PC-3 (cell line): ENCODE measurements around the gene UTP14C. TPM values are rescaled to one million over a fixed set of nuclear protein-coding genes. Genes with fewer than 3 reads are reported as not detected.
A peak's percentile ranks its signal among the peaks of the same experiment; 100 is the strongest.

ENCODE experiments used
- ATAC-seq: fragments of 200-7000 bp; cut with Tn5 transposase; 2 replicates; pipeline ENCODE4 v1.9.1; 2020; ENCODE audit warnings: mild to moderate bottlenecking, moderate library complexity
- BruUV-seq: library from RNA; stranded (reverse); fragments of 400-500 nt; replicated peaks from 2 replicates; lab custom pipeline; 2021; lab: Mats Ljungman, UMichigan
- CTCF ChIA-PET: fragments of 300-600 bp; sonication (Branson Sonifier 250); formaldehyde crosslinking; loops from one replicate; lab custom pipeline; 2022; ENCODE audit warnings: antibody characterized with exemption; lab: Charles Lee
- POLR2A ChIA-PET: fragments of 300-600 bp; sonication (Branson Sonifier 250); formaldehyde crosslinking; loops from one replicate; lab custom pipeline; 2022; ENCODE audit warnings: antibody characterized with exemption; ENCODE audit not compliant: unreplicated experiment; lab: Charles Lee
- DNase-seq: peaks from one replicate; pipeline ENCODE4 v3.0.0-alpha.2; 2015
- H2AFZ ChIP-seq: fragments of 300-600 bp; sonication (generic); 2 replicates; pipeline ENCODE4 v1.6.0; 2016; ENCODE audit warnings: antibody characterized with exemption, low read length
- H3F3A ChIP-seq: fragments of 300-600 bp; sonication (generic); one replicate; pipeline ENCODE4 v1.6.0; 2017; ENCODE audit warnings: antibody characterized with exemption, low read length, control low read depth, mild to moderate bottlenecking; ENCODE audit not compliant: unreplicated experiment
- H3K27ac ChIP-seq: fragments of 300-600 bp; sonication (generic); 2 replicates; pipeline ENCODE4 v1.5.1; 2016; ENCODE audit warnings: mild to moderate bottlenecking, low read length
- H3K27me3 ChIP-seq: fragments of 300-600 bp; sonication (generic); 2 replicates; pipeline ENCODE4 v1.6.1; 2016; ENCODE audit warnings: low read length, mixed read lengths
- H3K36me3 ChIP-seq: fragments of 300-600 bp; sonication (generic); 2 replicates; pipeline ENCODE4 v1.6.1; 2016; ENCODE audit warnings: low read depth, mixed run types, low read length, mixed read lengths
- H3K4me1 ChIP-seq: fragments of 300-600 bp; sonication (generic); 2 replicates; pipeline ENCODE4 v1.5.1; 2016; ENCODE audit warnings: low read length; ENCODE audit not compliant: insufficient read depth
- H3K4me2 ChIP-seq: fragments of 300-600 bp; sonication (generic); 2 replicates; pipeline ENCODE4 v1.6.0; 2016; ENCODE audit warnings: low read length
- H3K4me3 ChIP-seq: fragments of 300-600 bp; sonication (generic); 2 replicates; pipeline ENCODE4 v1.5.1; 2016; ENCODE audit warnings: mild to moderate bottlenecking, low read length, mixed read lengths
- H3K79me2 ChIP-seq: fragments of 300-600 bp; sonication (generic); 2 replicates; pipeline ENCODE4 v1.6.1; 2017; ENCODE audit warnings: low read length, mixed read lengths
- H3K9ac ChIP-seq: fragments of 300-600 bp; sonication (generic); 2 replicates; pipeline ENCODE4 v1.6.0; 2016; ENCODE audit warnings: mild to moderate bottlenecking, low read length
- H3K9me2 ChIP-seq: fragments of 300-600 bp; sonication (generic); replicated peaks from 2 replicates; pipeline ENCODE4 v1.6.1; 2016; ENCODE audit warnings: mixed run types, low read length, mixed read lengths
- H3K9me3 ChIP-seq: fragments of 300-600 bp; sonication (generic); 2 replicates; pipeline ENCODE4 v1.6.1; 2016; ENCODE audit warnings: low read length, mixed read lengths
- H4K20me1 ChIP-seq: fragments of 300-600 bp; sonication (generic); 2 replicates; pipeline ENCODE4 v1.6.1; 2016; ENCODE audit warnings: low read length, mixed read lengths
- CTCF ChIP-seq: fragments of 300-600 bp; sonication (generic); conservative IDR thresholded peaks from 2 replicates; pipeline ENCODE4 v1.5.1; 2017; ENCODE audit warnings: antibody characterized with exemption, low read depth, mild to moderate bottlenecking, low read length
- EZH2 ChIP-seq: fragments of 300-600 bp; sonication (generic); IDR thresholded peaks from one replicate; pipeline ENCODE4 v1.6.1; 2017; ENCODE audit warnings: antibody characterized with exemption, mild to moderate bottlenecking, low read length; ENCODE audit not compliant: unreplicated experiment
- EZH2phosphoT487 ChIP-seq: fragments of 300-600 bp; sonication (generic); IDR thresholded peaks from 2 replicates; pipeline ENCODE4 v1.6.1; 2018; ENCODE audit warnings: mild to moderate bottlenecking, antibody characterized with exemption, low read length, borderline replicate concordance
- intact Hi-C: fragments of 100-400 bp; cut with micrococcal nuclease; formaldehyde crosslinking; loops from 2 replicates; pipeline ENCODE4 v1.9.0; 2023
- total RNA-seq: library from RNA; depleted of rRNA; stranded (reverse); fragments of >200 nt; gene quantifications from 2 replicates; pipeline ENCODE4 v1.2.3, GENCODE V29; 2014

UTP14C gene
- total RNA-seq, 1 experiment from 2014 or later = 5.0 TPM

GRCh38 chr13:52006523-52007245, 17.8 kb upstream of the UTP14C start:
- no peak for DNase-seq
- intact Hi-C loops = no loop called here
- no peaks in the 10 kb centered on the region for H4K20me1 ChIP-seq
- no peak overlapping the region for H3K9ac ChIP-seq
- no peak overlapping the region for H3K4me3 ChIP-seq
- H3K9me2 ChIP-seq = no peaks in the 10 kb centered on the region
- TF ChIP-seq EZH2phosphoT487 (no peak), EZH2 (no peak), CTCF (no peak)
- no peak for ATAC-seq
- H3K4me1 ChIP-seq = no peaks in the 10 kb centered on the region
- no peak overlapping the region for H2AFZ ChIP-seq
- no peaks in the 10 kb centered on the region for H3K79me2 ChIP-seq
- H3K27me3 ChIP-seq = no peaks in the 10 kb centered on the region
- no peaks in the 10 kb centered on the region for H3K9me3 ChIP-seq
- ChIA-PET POLR2A (no interaction called here), CTCF (no interaction called here)
- H3K4me2 ChIP-seq = no peak overlapping the region
- H3F3A ChIP-seq = no peaks in the 10 kb centered on the region
- no TSS peak for BruUV-seq
- H3K36me3 ChIP-seq = no peaks in the 10 kb centered on the region
- no peak overlapping the region for H3K27ac ChIP-seq

DNA sequence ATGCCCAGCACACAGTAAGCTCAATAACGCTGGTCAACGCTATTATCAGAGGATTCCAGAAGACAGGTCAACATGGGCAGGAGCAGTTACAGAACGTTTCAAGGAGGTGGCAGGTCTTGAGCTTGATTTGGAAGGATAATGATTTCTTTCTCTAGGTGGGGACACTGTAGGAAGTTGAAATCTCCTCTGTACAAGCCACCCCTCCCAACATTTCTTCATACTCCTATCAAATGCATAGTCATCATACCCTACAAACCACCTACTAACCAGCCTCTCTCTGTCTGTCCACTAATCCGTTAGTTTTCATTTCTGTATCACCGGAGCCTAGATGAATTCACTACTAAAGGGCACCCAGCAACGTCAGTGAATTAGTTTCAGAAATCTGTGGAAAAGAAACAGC, 14.5 kb upstream of the UTP14C start:
- POLR2A ChIA-PET = no interaction called here

More for the DNA sequence above, 14.5 kb upstream of the UTP14C start:
- CTCF ChIA-PET = no interaction called here
- intact Hi-C loops = loop anchor here (5.0 kb wide), 1 partner anchor 182 kb away; no protein-coding TSS in a partner anchor
- H3K36me3 ChIP-seq = no peaks in the 10 kb centered on the region
- H3K4me3 ChIP-seq = no peak overlapping the region
- H3K9me3 ChIP-seq = no peaks in the 10 kb centered on the region
- ATAC-seq (no peak), DNase-seq (no peak)
- H3K9ac ChIP-seq = no peak overlapping the region
- H3F3A ChIP-seq = no peaks in the 10 kb centered on the region
- no TSS peak for BruUV-seq
- H3K27ac ChIP-seq = no peak overlapping the region
- H4K20me1 ChIP-seq = no peaks in the 10 kb centered on the region
- peaks cover 28% of the 10 kb centered on the region for H3K79me2 ChIP-seq
- peak overlapping the region; percentile 93; the same call in 1 of the 2 replicates for H3K4me2 ChIP-seq
- peaks cover 7% of the 10 kb centered on the region for H3K4me1 ChIP-seq
- no peaks in the 10 kb centered on the region for H3K27me3 ChIP-seq
- H3K9me2 ChIP-seq = no peaks in the 10 kb centered on the region
- H2AFZ ChIP-seq = no peak overlapping the region
- no peak for TF ChIP-seq EZH2phosphoT487
- TF ChIP-seq EZH2 = no peak
- TF ChIP-seq CTCF = no peak
